GM18873 (cell line): ENCODE results near the gene TECTB.

Source experiments
- ATAC-seq: cut with Tn5 transposase; IDR thresholded peaks from one replicate; pipeline ENCODE4 v1.9.1; 2021; ENCODE audit warnings: mild to moderate bottlenecking, moderate library complexity, moderate number of reproducible peaks; ENCODE audit not compliant: unreplicated experiment, low FRiP score

Gene TECTB

GRCh38 chr10:112271982-112272381 is 11.2 kb upstream of the TECTB start:
- no peak for ATAC-seq

- ATAC-seq = no peak
Observed at GRCh38 chr10:112274831-112275230, 8.4 kb upstream of the TECTB start.

- ATAC-seq = no peak
Observed at GRCh38 chr10:112275512-112276245, 7.5 kb upstream of the TECTB start.

GRCh38 chr10:112278871-112279270 is 4.3 kb upstream of the TECTB start:
- ATAC-seq = no peak

GRCh38 chr10:112279433-112279832 is 3.8 kb upstream of the TECTB start:
- ATAC-seq = no peak

- no peak for ATAC-seq
Observed at GRCh38 chr10:112280205-112280921, 2.8 kb upstream of the TECTB start.

GRCh38 chr10:112282086-112282485 is 1.1 kb upstream of the TECTB start:
- no peak for ATAC-seq

GRCh38 chr10:112286837-112287818 is 3.9 kb downstream of the TECTB start:
- ATAC-seq = no peak

- no peak for ATAC-seq
Observed at GRCh38 chr10:112287844-112288243, 4.6 kb downstream of the TECTB start.

GRCh38 chr10:112288486-112288885 is 5.3 kb downstream of the TECTB start:
- no peak for ATAC-seq

- ATAC-seq = no peak
Observed at GRCh38 chr10:112289373-112290053, 6.3 kb downstream of the TECTB start.

- ATAC-seq = no peak
Observed at GRCh38 chr10:112290054-112290373, 6.8 kb downstream of the TECTB start.

- no peak for ATAC-seq
Observed at GRCh38 chr10:112294169-112294568, 11.0 kb downstream of the TECTB start.

GRCh38 chr10:112295853-112296830 is 12.9 kb downstream of the TECTB start:
- no peak for ATAC-seq

GRCh38 chr10:112296908-112297331 is 13.7 kb downstream of the TECTB start:
- no peak for ATAC-seq

GRCh38 chr10:112298581-112298980 is 15.4 kb downstream of the TECTB start:
- no peak for ATAC-seq

- no peak for ATAC-seq
Observed at GRCh38 chr10:112299456-112299855, 16.3 kb downstream of the TECTB start.

- ATAC-seq = no peak
Observed at GRCh38 chr10:112302335-112302734, 19.1 kb downstream of the TECTB start.

- ATAC-seq = no peak
Observed at GRCh38 chr10:112303528-112303927, 20.3 kb downstream of the TECTB start.
